K562 (cell line): ENCODE data around the gene A1BG. TPM values are rescaled to one million over a fixed set of nuclear protein-coding genes. Genes with fewer than 3 reads are reported as not detected.
A peak's percentile ranks its signal among the peaks of the same experiment; 100 is the strongest.

Experiments used
- BCLAF1 ChIP-seq, 2 experiments: fragments of 450-650 bp in 1 of 2; IDR thresholded peaks; 2 replicates each; pipeline ENCODE4 v1.6.1; 2011 to 2017; ENCODE audit warnings: low read depth in 2 of 2, antibody characterized with exemption in 1 of 2, borderline replicate concordance in 1 of 2, low read length in 1 of 2, mild to moderate bottlenecking in 1 of 2, mixed read lengths in 1 of 2; ENCODE audit not compliant: control insufficient read depth in 1 of 2
- CHCHD3 ChIP-seq: fragments of 250-450 bp; sonication (Bioruptor Pico); IDR thresholded peaks from 2 replicates; pipeline ENCODE4 v2.1.2; 2022; ENCODE audit warnings: mild to moderate bottlenecking
- CREM ChIP-seq: IDR thresholded peaks from 2 replicates; pipeline ENCODE4 v1.6.1; 2014; ENCODE audit warnings: antibody characterized with exemption, low read depth
- ETS2 ChIP-seq: IDR thresholded peaks from 2 replicates; pipeline ENCODE4 v1.6.1; 2016; ENCODE audit warnings: borderline replicate concordance, missing genetic modification characterization, mild to moderate bottlenecking, moderate library complexity, missing compliant biosample characterization; ENCODE audit not compliant: poor library complexity, severe bottlenecking
- MBD2 ChIP-seq: sonication (generic); IDR thresholded peaks from 2 replicates; pipeline ENCODE4 v1.6.1; 2016; ENCODE audit warnings: low read depth, borderline replicate concordance
- NFIC ChIP-seq: fragments of 450-650 bp; IDR thresholded peaks from 2 replicates; pipeline ENCODE4 v1.6.1; 2017; ENCODE audit warnings: mild to moderate bottlenecking, inconsistent platforms
- NR4A1 ChIP-seq, 2 experiments: fragments of 250-450 bp in 1 of 2; fragments of 450-650 bp in 1 of 2; sonication (Bioruptor Pico) in 1 of 2; IDR thresholded peaks; 2 replicates each; pipeline versions ENCODE4 v1.4.0 to v1.6.1; 2016 to 2020; ENCODE audit warnings: mild to moderate bottlenecking in 2 of 2, missing compliant biosample characterization in 1 of 2, missing genetic modification characterization in 1 of 2, moderate library complexity in 1 of 2
- POU5F1 ChIP-seq: fragments of 150-350 bp; IDR thresholded peaks from 2 replicates; pipeline ENCODE4 v1.6.1; 2014; ENCODE audit warnings: borderline replicate concordance, low read length, low read depth, mild to moderate bottlenecking; ENCODE audit not compliant: partially characterized antibody
- REST ChIP-seq, 2 experiments: fragments of 450-650 bp; formaldehyde crosslinking in 1 of 2; IDR thresholded peaks; 2 replicates each; pipeline versions ENCODE4 v1.4.0 to v1.6.1; 2014 to 2020; ENCODE audit warnings: mild to moderate bottlenecking in 2 of 2, borderline replicate concordance in 1 of 2, low read depth in 1 of 2
- TCF7 ChIP-seq: sonication (generic); IDR thresholded peaks from 2 replicates; pipeline ENCODE4 v1.6.1; 2016; ENCODE audit warnings: antibody characterized with exemption, borderline replicate concordance
- ZC3H4 ChIP-seq: sonication (generic); formaldehyde crosslinking; IDR thresholded peaks from 2 replicates; pipeline ENCODE4 v1.9.0; 2021; ENCODE audit warnings: missing genetic modification reagents, borderline replicate concordance
- ZNF717 ChIP-seq: fragments of 250-450 bp; sonication (Bioruptor Pico); IDR thresholded peaks from 2 replicates; pipeline ENCODE4 v1.5.0; 2021
- polyA plus RNA-seq, 8 experiments: library from polyadenylated mRNA; depleted of rRNA in 4 of 8; stranded (reverse) in 5 of 8; unstranded in 3 of 8; fragments of >200 nt; fragmentation: Nextera tagmentation in 2 of 8; fragmentation: Illumina TruSeq in 1 of 8; extraction: Ambion mirVana in 2 of 8; extraction: Trizol in 1 of 8; gene quantifications; 2 replicates each; pipeline versions ENCODE4 v1.2.1 to v1.2.3, GENCODE V29; 2011 to 2014; ENCODE audit warnings: inconsistent platforms in 1 of 8, missing spikeins in 1 of 8
- total RNA-seq, 7 experiments: library from RNA; depleted of rRNA in 6 of 7; stranded (reverse); fragments of >200 nt in 6 of 7; fragmentation: Illumina TruSeq in 2 of 7; extraction: Trizol in 2 of 7; gene quantifications; 2 replicates each; pipeline versions ENCODE4 v1.2.1 to v1.2.3, GENCODE V29; 2011 to 2021; ENCODE audit warnings: low replicate concordance in 1 of 7

Gene A1BG
- total and polyA plus RNA-seq, 9 of the 15 experiments (the other 6 are each of a cell fraction or from before 2014, with no cell fraction given): 0.10 to 19.8 (median 2.6) TPM

- TF ChIP-seq TCF7: 0 out of 2 replicates have a peak, but pooled peaks have one; percentile 60
- TF ChIP-seq BCLAF1 (IDR thresholded peaks at IDR 0.05; ENCODE audit: borderline replicate concordance in 1 of 2, control insufficient read depth in 1 of 2, low read depth in 2 of 2, low read length in 1 of 2): peak in 1 of 2 experiments; percentile 91; a peak in 1 of 4 replicates
- peak; percentile 82 for TF ChIP-seq MBD2
- TF ChIP-seq ZC3H4 (CRISPR knock-in tag): no peak; the same call in 1 of the 2 replicates
- TF ChIP-seq CHCHD3 (CRISPR knock-in tag): peak; percentile 53; the same call in 1 of the 2 replicates
- TF ChIP-seq NR4A1 (CRISPR knock-in tag; IDR thresholded peaks at IDR 0.05): peak; percentile 71; the same call in 1 of the 2 replicates
- TF ChIP-seq NR4A1 (tag; IDR thresholded peaks at IDR 0.05): peak; percentile 86
- peak; percentile 28 for TF ChIP-seq POU5F1
- TF ChIP-seq REST (IDR thresholded peaks at IDR 0.05; ENCODE audit: borderline replicate concordance): 0 out of 2 replicates have a peak, but pooled peaks have one; percentile 27
- TF ChIP-seq REST (CRISPR knock-in tag; IDR thresholded peaks at IDR 0.05; ENCODE audit: low read depth): peak; percentile 86; the same call in 1 of the 2 replicates
- TF ChIP-seq ETS2 (tag): peak; percentile 55
- peak; percentile 68 for TF ChIP-seq NFIC
- no peak for TF ChIP-seq ZNF717 (CRISPR knock-in tag)
- TF ChIP-seq CREM: peak; percentile 91
These were observed 27.6 kb upstream of the A1BG start, which contains the start of gene ZNF837 (continued) for GRCh38 chr19:58380662-58381459.
